SK-N-SH treated with all-trans-retinoic acid at 6 μM for 48 hours (cell line): ENCODE results near the gene ECI1.

Experiments
- ATAC-seq: fragments of 200-7000 bp; cut with Tn5 transposase; 3 replicates; pipeline ENCODE4 v1.9.1; 2020; ENCODE audit warnings: mild to moderate bottlenecking, moderate library complexity
- ARNTL ChIP-seq: fragments of 450-650 bp; formaldehyde crosslinking; IDR thresholded peaks from 2 replicates; pipeline ENCODE4 v1.5.0; 2020; ENCODE audit warnings: low read depth, mild to moderate bottlenecking, moderate library complexity, borderline replicate concordance
- BACH2 ChIP-seq: fragments of 250-450 bp; sonication (Bioruptor Pico); IDR thresholded peaks from 2 replicates; pipeline ENCODE4 v1.9.0; 2021; ENCODE audit warnings: mild to moderate bottlenecking, borderline replicate concordance
- CSDC2 ChIP-seq: fragments of 250-450 bp; sonication (Bioruptor Pico); IDR thresholded peaks from 2 replicates; pipeline ENCODE4 v1.5.0; 2020; ENCODE audit warnings: mild to moderate bottlenecking, moderate library complexity
- ESRRG ChIP-seq: fragments of 250-450 bp; sonication (Bioruptor Pico); IDR thresholded peaks from 2 replicates; pipeline ENCODE4 v1.6.1; 2021; ENCODE audit warnings: mild to moderate bottlenecking
- GLIS3 ChIP-seq: fragments of 250-450 bp; sonication (Bioruptor Pico); IDR thresholded peaks from 2 replicates; pipeline ENCODE4 v1.5.0; 2020; ENCODE audit warnings: mild to moderate bottlenecking, moderate library complexity
- ISL1 ChIP-seq: fragments of 250-450 bp; sonication (Bioruptor Pico); IDR thresholded peaks from 2 replicates; pipeline ENCODE4 v2.1.2; 2022; ENCODE audit warnings: mild to moderate bottlenecking, moderate library complexity
- OSR1 ChIP-seq: fragments of 250-450 bp; sonication (Bioruptor Pico); IDR thresholded peaks from 2 replicates; pipeline ENCODE4 v1.8.0; 2022; ENCODE audit warnings: moderate library complexity, mild to moderate bottlenecking, inconsistent platforms
- PPARA ChIP-seq: fragments of 250-450 bp; sonication (Bioruptor Pico); IDR thresholded peaks from 2 replicates; pipeline ENCODE4 v1.5.0; 2020; ENCODE audit warnings: mild to moderate bottlenecking, borderline replicate concordance
- RARB ChIP-seq: fragments of 250-450 bp; sonication (Bioruptor Pico); IDR thresholded peaks from 2 replicates; pipeline ENCODE4 v1.8.0; 2021; ENCODE audit warnings: mild to moderate bottlenecking, moderate library complexity
- SNAI2 ChIP-seq: fragments of 250-450 bp; sonication (Bioruptor Pico); IDR thresholded peaks from 2 replicates; pipeline ENCODE4 v1.5.0; 2020; ENCODE audit warnings: mild to moderate bottlenecking, moderate library complexity
- TCF4 ChIP-seq: fragments of 250-450 bp; sonication (Bioruptor Pico); IDR thresholded peaks from 2 replicates; pipeline ENCODE4 v1.8.0; 2021; ENCODE audit warnings: mild to moderate bottlenecking, moderate library complexity, borderline replicate concordance
- TOX ChIP-seq: fragments of 250-450 bp; sonication (Bioruptor Pico); IDR thresholded peaks from 2 replicates; pipeline ENCODE4 v1.8.0; 2021; ENCODE audit warnings: mild to moderate bottlenecking, moderate library complexity, borderline replicate concordance
- ZC3H10 ChIP-seq: fragments of 250-450 bp; sonication (Bioruptor Pico); IDR thresholded peaks from 2 replicates; pipeline ENCODE4 v1.5.1; 2021; ENCODE audit warnings: mild to moderate bottlenecking, moderate library complexity
- ZFP3 ChIP-seq: fragments of 250-450 bp; sonication (Bioruptor Pico); IDR thresholded peaks from 2 replicates; pipeline ENCODE4 v1.5.0; 2020; ENCODE audit warnings: mild to moderate bottlenecking, moderate library complexity
- ZFP30 ChIP-seq: fragments of 450-650 bp; formaldehyde crosslinking; IDR thresholded peaks from 2 replicates; pipeline ENCODE4 v1.5.0; 2022; ENCODE audit warnings: mild to moderate bottlenecking, moderate library complexity
- ZNF565 ChIP-seq: fragments of 450-650 bp; formaldehyde crosslinking; conservative IDR thresholded peaks from 2 replicates; pipeline ENCODE4 v1.5.0; 2020; ENCODE audit warnings: low read depth, mild to moderate bottlenecking, moderate library complexity
- ZNF70 ChIP-seq: fragments of 450-650 bp; formaldehyde crosslinking; IDR thresholded peaks from 2 replicates; pipeline ENCODE4 v1.5.0; 2020; ENCODE audit warnings: mild to moderate bottlenecking, moderate library complexity
- ZNF8 ChIP-seq: fragments of 450-650 bp; formaldehyde crosslinking; IDR thresholded peaks from 2 replicates; pipeline ENCODE4 v1.5.0; 2020; ENCODE audit warnings: mild to moderate bottlenecking, moderate library complexity
- TF ChIP-seq, protein P1 (sequence below): fragments of 250-450 bp; sonication (Bioruptor Pico); IDR thresholded peaks from 2 replicates; pipeline ENCODE4 v1.5.1; 2021; ENCODE audit warnings: mild to moderate bottlenecking, moderate library complexity
- TF ChIP-seq, protein P2 (sequence below): fragments of 250-450 bp; sonication (Bioruptor Pico); IDR thresholded peaks from 2 replicates; pipeline ENCODE4 v1.8.0; 2020; ENCODE audit warnings: mild to moderate bottlenecking, moderate library complexity, borderline replicate concordance
- TF ChIP-seq, protein P3 (sequence below): fragments of 250-450 bp; sonication (Bioruptor Pico); IDR thresholded peaks from 2 replicates; pipeline ENCODE4 v1.8.0; 2021; ENCODE audit warnings: low read depth, mild to moderate bottlenecking, moderate library complexity, borderline replicate concordance
- TF ChIP-seq, protein P4 (sequence below): fragments of 250-450 bp; sonication (Bioruptor Pico); IDR thresholded peaks from 2 replicates; pipeline ENCODE4 v1.5.1; 2020; ENCODE audit warnings: low read depth, mild to moderate bottlenecking, moderate library complexity
- TF ChIP-seq, protein P5 (sequence below): fragments of 250-450 bp; sonication (Bioruptor Pico); IDR thresholded peaks from 2 replicates; pipeline ENCODE4 v1.5.0; 2020; ENCODE audit warnings: mild to moderate bottlenecking, moderate library complexity

The ECI1 gene

DNA sequence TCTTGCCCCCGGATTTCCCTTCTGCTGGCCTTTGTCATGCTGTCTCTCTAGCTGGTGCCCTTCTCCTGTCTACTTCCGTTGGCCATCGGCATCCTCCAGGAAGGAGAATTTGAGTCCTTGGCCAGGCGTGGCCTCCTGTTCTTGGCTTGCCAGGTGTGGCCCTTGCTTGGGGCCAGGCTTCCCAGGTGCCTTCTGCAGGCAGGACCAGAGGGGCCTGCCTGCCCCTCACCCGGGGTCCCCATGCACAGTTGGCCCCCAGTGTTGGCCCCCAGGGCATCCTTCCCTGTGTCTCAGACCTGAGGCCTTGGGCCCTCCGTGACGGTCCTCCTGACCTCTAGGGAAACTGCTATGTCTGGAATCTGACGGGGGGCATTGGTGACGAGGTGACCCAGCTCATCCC lies 43.5 kb downstream of the ECI1 start:
- ATAC-seq = no peak
- TF ChIP-seq CSDC2 (CRISPR knock-in tag) (no peak), ARNTL (CRISPR knock-in tag) (no peak), OSR1 (CRISPR knock-in tag) (no peak), RARB (CRISPR knock-in tag) (no peak), ZC3H10 (CRISPR knock-in tag) (no peak)
- TF ChIP-seq, protein P1, sequence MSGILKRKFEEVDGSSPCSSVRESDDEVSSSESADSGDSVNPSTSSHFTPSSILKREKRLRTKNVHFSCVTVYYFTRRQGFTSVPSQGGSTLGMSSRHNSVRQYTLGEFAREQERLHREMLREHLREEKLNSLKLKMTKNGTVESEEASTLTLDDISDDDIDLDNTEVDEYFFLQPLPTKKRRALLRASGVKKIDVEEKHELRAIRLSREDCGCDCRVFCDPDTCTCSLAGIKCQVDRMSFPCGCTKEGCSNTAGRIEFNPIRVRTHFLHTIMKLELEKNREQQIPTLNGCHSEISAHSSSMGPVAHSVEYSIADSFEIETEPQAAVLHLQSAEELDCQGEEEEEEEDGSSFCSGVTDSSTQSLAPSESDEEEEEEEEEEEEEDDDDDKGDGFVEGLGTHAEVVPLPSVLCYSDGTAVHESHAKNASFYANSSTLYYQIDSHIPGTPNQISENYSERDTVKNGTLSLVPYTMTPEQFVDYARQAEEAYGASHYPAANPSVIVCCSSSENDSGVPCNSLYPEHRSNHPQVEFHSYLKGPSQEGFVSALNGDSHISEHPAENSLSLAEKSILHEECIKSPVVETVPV (CRISPR knock-in tag) = no peak
- TF ChIP-seq, all 23 proteins: peak for 0

DNA sequence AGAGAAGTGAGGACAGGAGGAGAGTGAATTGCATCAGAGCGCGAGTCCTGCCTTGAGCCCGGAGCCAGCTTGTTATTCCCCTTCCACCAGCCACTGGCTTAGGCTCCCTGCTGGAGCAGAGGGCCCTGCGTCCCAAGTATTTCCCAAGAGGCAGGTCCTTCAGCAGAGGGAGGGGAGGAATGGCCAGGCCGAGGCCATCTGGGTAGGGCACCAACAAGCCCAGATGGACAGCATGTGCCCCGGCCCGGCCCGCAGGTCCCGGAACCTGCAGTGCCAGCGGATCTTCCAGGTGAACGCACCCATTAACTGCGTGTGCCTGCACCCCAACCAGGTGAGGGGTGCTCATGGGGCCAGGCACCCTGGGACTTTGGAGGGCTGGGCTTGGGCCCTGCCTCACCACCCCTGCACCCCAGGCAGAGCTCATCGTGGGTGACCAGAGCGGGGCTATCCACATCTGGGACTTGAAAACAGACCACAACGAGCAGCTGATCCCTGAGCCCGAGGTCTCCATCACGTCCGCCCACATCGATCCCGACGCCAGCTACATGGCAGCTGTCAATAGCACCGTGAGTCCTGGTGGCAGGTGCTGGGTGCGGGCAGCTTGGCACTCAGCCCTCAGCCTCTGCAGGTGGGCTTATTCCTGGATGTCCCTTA lies 44.5 kb downstream of the ECI1 start:
- no peak for ATAC-seq
- TF ChIP-seq, protein P2, sequence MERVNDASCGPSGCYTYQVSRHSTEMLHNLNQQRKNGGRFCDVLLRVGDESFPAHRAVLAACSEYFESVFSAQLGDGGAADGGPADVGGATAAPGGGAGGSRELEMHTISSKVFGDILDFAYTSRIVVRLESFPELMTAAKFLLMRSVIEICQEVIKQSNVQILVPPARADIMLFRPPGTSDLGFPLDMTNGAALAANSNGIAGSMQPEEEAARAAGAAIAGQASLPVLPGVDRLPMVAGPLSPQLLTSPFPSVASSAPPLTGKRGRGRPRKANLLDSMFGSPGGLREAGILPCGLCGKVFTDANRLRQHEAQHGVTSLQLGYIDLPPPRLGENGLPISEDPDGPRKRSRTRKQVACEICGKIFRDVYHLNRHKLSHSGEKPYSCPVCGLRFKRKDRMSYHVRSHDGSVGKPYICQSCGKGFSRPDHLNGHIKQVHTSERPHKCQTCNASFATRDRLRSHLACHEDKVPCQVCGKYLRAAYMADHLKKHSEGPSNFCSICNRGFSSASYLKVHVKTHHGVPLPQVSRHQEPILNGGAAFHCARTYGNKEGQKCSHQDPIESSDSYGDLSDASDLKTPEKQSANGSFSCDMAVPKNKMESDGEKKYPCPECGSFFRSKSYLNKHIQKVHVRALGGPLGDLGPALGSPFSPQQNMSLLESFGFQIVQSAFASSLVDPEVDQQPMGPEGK (CRISPR knock-in tag) = no peak
- TF ChIP-seq PPARA (no peak), BACH2 (CRISPR knock-in tag) (no peak), TOX (CRISPR knock-in tag) (no peak), ZFP30 (CRISPR knock-in tag) (no peak), TCF4 (CRISPR knock-in tag) (no peak), OSR1 (CRISPR knock-in tag) (no peak), ESRRG (CRISPR knock-in tag) (no peak), ARNTL (CRISPR knock-in tag) (no peak), ZNF70 (CRISPR knock-in tag) (no peak), ZFP3 (CRISPR knock-in tag) (no peak), ZNF8 (CRISPR knock-in tag) (no peak), GLIS3 (CRISPR knock-in tag) (no peak), ISL1 (CRISPR knock-in tag) (no peak), ZNF565 (CRISPR knock-in tag) (no peak)
- TF ChIP-seq, protein P1 (CRISPR knock-in tag) = no peak
- TF ChIP-seq, protein P3, sequence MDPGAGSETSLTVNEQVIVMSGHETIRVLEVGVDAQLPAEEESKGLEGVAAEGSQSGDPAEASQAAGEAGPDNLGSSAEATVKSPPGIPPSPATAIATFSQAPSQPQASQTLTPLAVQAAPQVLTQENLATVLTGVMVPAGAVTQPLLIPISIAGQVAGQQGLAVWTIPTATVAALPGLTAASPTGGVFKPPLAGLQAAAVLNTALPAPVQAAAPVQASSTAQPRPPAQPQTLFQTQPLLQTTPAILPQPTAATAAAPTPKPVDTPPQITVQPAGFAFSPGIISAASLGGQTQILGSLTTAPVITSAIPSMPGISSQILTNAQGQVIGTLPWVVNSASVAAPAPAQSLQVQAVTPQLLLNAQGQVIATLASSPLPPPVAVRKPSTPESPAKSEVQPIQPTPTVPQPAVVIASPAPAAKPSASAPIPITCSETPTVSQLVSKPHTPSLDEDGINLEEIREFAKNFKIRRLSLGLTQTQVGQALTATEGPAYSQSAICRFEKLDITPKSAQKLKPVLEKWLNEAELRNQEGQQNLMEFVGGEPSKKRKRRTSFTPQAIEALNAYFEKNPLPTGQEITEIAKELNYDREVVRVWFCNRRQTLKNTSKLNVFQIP = no peak
- TF ChIP-seq, protein P4, sequence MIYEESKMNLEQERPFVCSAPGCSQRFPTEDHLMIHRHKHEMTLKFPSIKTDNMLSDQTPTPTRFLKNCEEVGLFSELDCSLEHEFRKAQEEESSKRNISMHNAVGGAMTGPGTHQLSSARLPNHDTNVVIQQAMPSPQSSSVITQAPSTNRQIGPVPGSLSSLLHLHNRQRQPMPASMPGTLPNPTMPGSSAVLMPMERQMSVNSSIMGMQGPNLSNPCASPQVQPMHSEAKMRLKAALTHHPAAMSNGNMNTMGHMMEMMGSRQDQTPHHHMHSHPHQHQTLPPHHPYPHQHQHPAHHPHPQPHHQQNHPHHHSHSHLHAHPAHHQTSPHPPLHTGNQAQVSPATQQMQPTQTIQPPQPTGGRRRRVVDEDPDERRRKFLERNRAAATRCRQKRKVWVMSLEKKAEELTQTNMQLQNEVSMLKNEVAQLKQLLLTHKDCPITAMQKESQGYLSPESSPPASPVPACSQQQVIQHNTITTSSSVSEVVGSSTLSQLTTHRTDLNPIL (CRISPR knock-in tag) = no peak

DNA sequence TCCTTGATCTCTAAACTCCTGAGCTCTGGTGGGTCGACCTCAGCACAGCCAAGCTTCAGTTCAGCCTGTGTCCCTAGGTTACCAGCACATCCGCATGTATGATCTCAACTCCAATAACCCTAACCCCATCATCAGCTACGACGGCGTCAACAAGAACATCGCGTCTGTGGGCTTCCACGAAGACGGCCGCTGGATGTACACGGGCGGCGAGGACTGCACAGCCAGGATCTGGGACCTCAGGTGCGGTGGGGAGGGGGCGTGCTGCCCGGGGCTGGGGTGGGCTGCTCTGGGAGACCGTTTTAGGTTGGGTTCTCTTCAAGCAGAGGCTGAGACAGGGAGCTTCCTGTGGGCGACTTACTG lies 45.0 kb downstream of the ECI1 start:
- no peak for ATAC-seq
- TF ChIP-seq ZNF8 (CRISPR knock-in tag) = no peak
- TF ChIP-seq, protein P2 (CRISPR knock-in tag) = no peak
- no peak for TF ChIP-seq PPARA
- TF ChIP-seq GLIS3 (CRISPR knock-in tag) = no peak
- no peak for TF ChIP-seq SNAI2 (CRISPR knock-in tag)
- TF ChIP-seq, protein P4 (CRISPR knock-in tag) = no peak
- TF ChIP-seq, protein P5, sequence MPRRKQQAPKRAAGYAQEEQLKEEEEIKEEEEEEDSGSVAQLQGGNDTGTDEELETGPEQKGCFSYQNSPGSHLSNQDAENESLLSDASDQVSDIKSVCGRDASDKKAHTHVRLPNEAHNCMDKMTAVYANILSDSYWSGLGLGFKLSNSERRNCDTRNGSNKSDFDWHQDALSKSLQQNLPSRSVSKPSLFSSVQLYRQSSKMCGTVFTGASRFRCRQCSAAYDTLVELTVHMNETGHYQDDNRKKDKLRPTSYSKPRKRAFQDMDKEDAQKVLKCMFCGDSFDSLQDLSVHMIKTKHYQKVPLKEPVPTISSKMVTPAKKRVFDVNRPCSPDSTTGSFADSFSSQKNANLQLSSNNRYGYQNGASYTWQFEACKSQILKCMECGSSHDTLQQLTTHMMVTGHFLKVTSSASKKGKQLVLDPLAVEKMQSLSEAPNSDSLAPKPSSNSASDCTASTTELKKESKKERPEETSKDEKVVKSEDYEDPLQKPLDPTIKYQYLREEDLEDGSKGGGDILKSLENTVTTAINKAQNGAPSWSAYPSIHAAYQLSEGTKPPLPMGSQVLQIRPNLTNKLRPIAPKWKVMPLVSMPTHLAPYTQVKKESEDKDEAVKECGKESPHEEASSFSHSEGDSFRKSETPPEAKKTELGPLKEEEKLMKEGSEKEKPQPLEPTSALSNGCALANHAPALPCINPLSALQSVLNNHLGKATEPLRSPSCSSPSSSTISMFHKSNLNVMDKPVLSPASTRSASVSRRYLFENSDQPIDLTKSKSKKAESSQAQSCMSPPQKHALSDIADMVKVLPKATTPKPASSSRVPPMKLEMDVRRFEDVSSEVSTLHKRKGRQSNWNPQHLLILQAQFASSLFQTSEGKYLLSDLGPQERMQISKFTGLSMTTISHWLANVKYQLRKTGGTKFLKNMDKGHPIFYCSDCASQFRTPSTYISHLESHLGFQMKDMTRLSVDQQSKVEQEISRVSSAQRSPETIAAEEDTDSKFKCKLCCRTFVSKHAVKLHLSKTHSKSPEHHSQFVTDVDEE (CRISPR knock-in tag) = no peak
- no peak for TF ChIP-seq ARNTL (CRISPR knock-in tag)
- no peak for TF ChIP-seq BACH2 (CRISPR knock-in tag)
- no peak for TF ChIP-seq CSDC2 (CRISPR knock-in tag)
